CD4-positive, CD25-positive, alpha-beta regulatory T cell (primary cell): ENCODE measurements around the gene ULK4. TPM values are rescaled to one million over a fixed set of nuclear protein-coding genes. Genes with fewer than 3 reads are reported as not detected.
A peak's percentile ranks its signal among the peaks of the same experiment; 100 is the strongest.

Experiments used
- ATAC-seq, 2 donors: fragments of 150-1000 bp; cut with Tn5 transposase; one replicate each; pipeline ENCODE4 v1.10.0; 2021; ENCODE audit warnings: low read depth in 2 of 2, moderate number of reproducible peaks in 2 of 2, moderate library complexity in 1 of 2
- DNase-seq, 3 donors: peaks; one replicate each; pipeline versions ENCODE4 v3.0.0 to v3.0.0-alpha.2; 2012 to 2022; ENCODE audit warnings: mixed read lengths in 1 of 3
- H3K27ac ChIP-seq: one replicate; pipeline ENCODE4 v1.7.0; 2013; ENCODE audit warnings: mild to moderate bottlenecking, low read length; ENCODE audit not compliant: insufficient read depth, poor library complexity, severe bottlenecking
- H3K27me3 ChIP-seq: one replicate; pipeline ENCODE4 v1.7.0; 2013; ENCODE audit warnings: low read length; ENCODE audit not compliant: control insufficient read depth, insufficient read depth
- H3K36me3 ChIP-seq: one replicate; pipeline ENCODE4 v1.7.0; 2013; ENCODE audit warnings: mild to moderate bottlenecking, low read length, moderate library complexity; ENCODE audit not compliant: control insufficient read depth, insufficient read depth
- H3K4me1 ChIP-seq: 2 replicates; pipeline ENCODE4 v1.7.0; 2013; ENCODE audit warnings: mild to moderate bottlenecking, low read length; ENCODE audit not compliant: insufficient read depth, control insufficient read depth, poor library complexity, severe bottlenecking
- H3K4me3 ChIP-seq: one replicate; pipeline ENCODE4 v1.7.0; 2013; ENCODE audit warnings: low read depth, mild to moderate bottlenecking, low read length, moderate library complexity
- H3K9me3 ChIP-seq, 2 experiments: 1 replicate in 1 of 2; 2 replicates in 1 of 2; pipeline ENCODE4 v1.7.0; 2013; ENCODE audit warnings: low read length in 2 of 2, mild to moderate bottlenecking in 1 of 2, moderate library complexity in 1 of 2; ENCODE audit not compliant: control insufficient read depth in 2 of 2
- H3K27ac Mint-ChIP-seq, 3 donors: one replicate each; pipeline ENCODE4 v1.8.0; 2020 to 2022; ENCODE audit warnings: mild to moderate bottlenecking in 3 of 3, mixed read lengths in 3 of 3, moderate library complexity in 2 of 3
- H3K27me3 Mint-ChIP-seq: one replicate; pipeline ENCODE4 v1.8.0; 2022; ENCODE audit warnings: mild to moderate bottlenecking, mixed read lengths
- H3K36me3 Mint-ChIP-seq: one replicate; pipeline ENCODE4 v1.8.0; 2020; ENCODE audit warnings: mixed read lengths
- H3K4me1 Mint-ChIP-seq, 4 donors: one replicate each; pipeline ENCODE4 v1.8.0; 2020 to 2022; ENCODE audit warnings: mixed read lengths in 4 of 4, mild to moderate bottlenecking in 1 of 4
- H3K4me3 Mint-ChIP-seq, 4 donors: one replicate each; pipeline ENCODE4 v1.8.0; 2020 to 2022; ENCODE audit warnings: mild to moderate bottlenecking in 4 of 4, mixed read lengths in 4 of 4, moderate library complexity in 3 of 4
- H3K9me3 Mint-ChIP-seq, 7 donors: one replicate each; pipeline ENCODE4 v1.8.0; 2020 to 2022; ENCODE audit warnings: mixed read lengths in 7 of 7, mild to moderate bottlenecking in 3 of 7, moderate library complexity in 2 of 7
- polyA plus RNA-seq, 4 donors: library from polyadenylated mRNA; unstranded; fragments of 300-500 nt; fragmentation: Illumina TruSeq; gene quantifications; one replicate each; pipeline ENCODE4 v1.2.3, GENCODE V29; 2021
- total RNA-seq: library from RNA; stranded (reverse); gene quantifications from one replicate; pipeline ENCODE4 v1.2.3, GENCODE V29; 2022

ULK4 gene
- total and polyA plus RNA-seq, 5 donors from 2014 or later: 9.3 to 27.2 (median 11.1) TPM

DNA sequence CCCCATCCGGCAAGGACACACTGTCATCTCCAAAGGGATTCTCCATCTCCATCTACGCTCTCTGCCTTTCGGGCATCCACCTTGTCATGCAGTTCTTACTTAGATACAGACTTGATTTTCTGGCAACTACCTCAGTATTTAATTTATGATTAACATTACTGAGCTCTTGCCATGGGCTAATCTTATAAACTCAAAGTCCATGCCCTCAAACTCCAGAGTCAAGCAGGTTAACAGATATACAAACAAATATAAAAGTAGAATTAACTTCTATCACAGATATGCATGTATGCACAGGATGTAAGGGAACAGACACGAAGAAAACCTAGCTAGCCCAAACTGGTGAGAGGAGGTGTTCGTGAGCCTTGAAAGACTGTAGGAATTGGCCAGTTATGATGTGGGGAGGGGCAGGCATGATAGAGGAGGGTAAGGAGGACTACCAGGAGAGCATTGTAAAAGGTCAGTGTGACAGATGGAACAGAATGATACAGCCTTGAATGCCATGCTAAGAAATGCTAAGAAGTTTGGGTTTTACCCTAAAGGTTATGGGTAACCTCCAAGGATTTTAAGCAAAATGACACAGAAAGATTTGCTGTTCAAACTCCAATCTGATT, 334.3 kb downstream of the ULK4 start:
- Mint-ChIP-seq H3K27ac (no peak overlapping the region), H3K9me3 (no peaks in the 10 kb centered on the region), H3K4me1 (no peaks in the 10 kb centered on the region), H3K36me3 (peaks cover 3% of the 10 kb centered on the region), H3K27me3 (no peaks in the 10 kb centered on the region), H3K4me3 (no peak overlapping the region)
- Histone ChIP-seq H3K4me1 (no peaks in the 10 kb centered on the region), H3K4me3 (no peak overlapping the region), H3K36me3 (no peaks in the 10 kb centered on the region), H3K9me3 (no peaks in the 10 kb centered on the region), H3K27me3 (no peaks in the 10 kb centered on the region), H3K27ac (no peak overlapping the region)
- ATAC-seq (no peak), DNase-seq (no peak)

DNA sequence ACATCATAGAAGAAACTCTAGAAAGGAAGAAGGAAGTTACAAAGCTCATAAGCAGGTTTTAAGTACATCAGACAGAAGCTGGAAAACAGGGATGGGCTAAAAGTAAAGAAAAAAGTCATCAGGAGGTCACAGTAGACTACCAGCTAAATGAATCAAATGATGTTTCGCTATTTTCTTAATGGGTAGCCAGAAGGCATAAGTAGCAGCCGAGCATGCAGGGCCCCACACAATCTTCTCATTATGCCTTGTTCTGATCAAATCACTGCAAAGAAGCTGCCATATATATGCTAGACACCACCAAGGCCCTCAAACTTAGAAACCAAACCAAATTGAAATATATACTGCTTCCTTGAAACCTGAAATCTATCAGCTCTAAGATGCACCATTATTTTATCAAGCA, 349.1 kb downstream of the ULK4 start:
- H3K27ac Mint-ChIP-seq: no peak overlapping the region
- no peak overlapping the region for H3K4me3 Mint-ChIP-seq

DNA sequence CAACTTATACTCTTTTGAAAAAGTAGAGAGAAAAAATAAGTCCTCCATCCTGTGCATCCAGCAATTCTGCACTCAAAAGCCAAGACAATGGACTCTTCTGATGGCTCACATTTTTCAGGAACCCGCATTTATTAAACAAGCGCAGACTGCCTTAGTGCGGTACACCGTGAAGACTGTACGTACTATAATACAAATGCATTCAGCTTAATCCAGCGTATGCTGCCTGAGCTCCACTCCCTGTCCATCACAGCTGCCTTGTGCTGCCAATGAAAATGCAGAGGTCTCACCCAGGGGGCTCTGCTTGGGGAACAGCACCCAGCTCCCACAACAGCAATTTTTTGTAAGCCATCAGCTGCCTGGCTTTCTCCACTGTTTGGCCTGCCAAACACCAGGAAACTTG, 350.9 kb downstream of the ULK4 start:
- Mint-ChIP-seq H3K27me3 (no peaks in the 10 kb centered on the region), H3K4me3 (no peak overlapping the region), H3K36me3 (no peaks in the 10 kb centered on the region), H3K27ac (no peak overlapping the region), H3K4me1 (no peaks in the 10 kb centered on the region), H3K9me3 (peaks cover 0 to 2% (median 0%) of the 10 kb centered on the region in 7 donors)
- no peak overlapping the region for H3K27ac ChIP-seq
- H3K36me3 ChIP-seq: no peaks in the 10 kb centered on the region
- H3K27me3 ChIP-seq: no peaks in the 10 kb centered on the region
- no peaks in the 10 kb centered on the region for H3K9me3 ChIP-seq
- no peak overlapping the region for H3K4me3 ChIP-seq
- no peaks in the 10 kb centered on the region for H3K4me1 ChIP-seq
- DNase-seq (no peak), ATAC-seq (no peak)

More for the DNA sequence above, 349.1 kb downstream of the ULK4 start:
- ATAC-seq (no peak), DNase-seq (no peak)
- Histone ChIP-seq H3K9me3 (no peaks in the 10 kb centered on the region), H3K27me3 (no peaks in the 10 kb centered on the region), H3K4me1 (no peaks in the 10 kb centered on the region), H3K4me3 (no peak overlapping the region), H3K36me3 (no peaks in the 10 kb centered on the region), H3K27ac (no peak overlapping the region)
- H3K36me3 Mint-ChIP-seq: no peaks in the 10 kb centered on the region
- H3K27me3 Mint-ChIP-seq: no peaks in the 10 kb centered on the region
- H3K4me1 Mint-ChIP-seq: no peaks in the 10 kb centered on the region
- peaks cover 0 to 4% (median 0%) of the 10 kb centered on the region in 7 donors for H3K9me3 Mint-ChIP-seq

DNA sequence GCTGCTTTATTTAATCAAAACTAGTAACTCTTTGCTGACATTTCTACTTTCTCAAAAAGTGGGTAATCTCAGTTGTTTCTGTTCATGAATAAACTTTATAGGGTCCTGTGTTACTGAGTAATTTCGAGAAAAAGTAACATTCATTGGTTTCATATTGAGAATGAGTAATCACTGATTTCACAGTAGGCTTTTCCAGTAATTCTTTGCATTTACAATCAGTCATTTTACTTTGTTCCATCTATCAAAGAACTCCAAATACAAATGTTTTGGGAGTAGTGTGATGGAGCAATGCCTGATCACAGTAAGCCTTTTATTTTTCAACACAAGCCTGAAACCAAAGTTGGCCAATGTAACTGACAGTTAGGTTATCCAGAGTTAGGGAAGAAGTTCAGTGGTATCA, 353.6 kb downstream of the ULK4 start:
- DNase-seq (peak in 1 of 3 donors; percentile 4), ATAC-seq (no peak)
- H3K9me3 Mint-ChIP-seq: peaks cover 0 to 2% (median 0%) of the 10 kb centered on the region in 7 donors
- no peaks in the 10 kb centered on the region for H3K4me1 Mint-ChIP-seq
- H3K4me1 ChIP-seq: no peaks in the 10 kb centered on the region
- H3K36me3 ChIP-seq: no peaks in the 10 kb centered on the region
- no peak overlapping the region for H3K27ac ChIP-seq
- H3K27me3 Mint-ChIP-seq: no peaks in the 10 kb centered on the region
- no peaks in the 10 kb centered on the region for H3K27me3 ChIP-seq
- H3K27ac Mint-ChIP-seq: no peak overlapping the region
- no peak overlapping the region for H3K4me3 Mint-ChIP-seq
- H3K4me3 ChIP-seq: no peak overlapping the region
- H3K36me3 Mint-ChIP-seq: no peaks in the 10 kb centered on the region
- no peaks in the 10 kb centered on the region for H3K9me3 ChIP-seq

DNA sequence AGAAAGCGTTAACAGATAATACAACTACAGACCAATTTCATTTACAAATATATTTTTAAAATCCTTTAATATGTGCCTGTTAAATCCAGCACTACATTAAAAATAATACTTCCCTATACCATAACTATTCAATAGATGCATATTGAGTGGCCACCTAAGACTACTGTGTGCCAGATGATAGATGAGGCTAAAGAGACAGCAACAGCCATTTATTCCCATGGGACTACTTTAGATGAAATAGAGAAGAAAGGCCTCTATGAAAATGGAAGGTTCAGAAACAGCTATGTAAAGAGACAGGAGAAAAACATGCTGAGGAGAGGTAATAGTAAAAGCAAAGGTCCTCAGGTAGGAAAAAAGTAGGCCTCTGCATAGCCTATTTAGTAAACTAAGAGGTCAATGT, 358.1 kb downstream of the ULK4 start:
- Histone ChIP-seq H3K27me3 (no peaks in the 10 kb centered on the region), H3K4me1 (no peaks in the 10 kb centered on the region), H3K9me3 (no peaks in the 10 kb centered on the region), H3K36me3 (no peaks in the 10 kb centered on the region), H3K4me3 (no peak overlapping the region), H3K27ac (no peak overlapping the region)
- Mint-ChIP-seq H3K4me3 (no peak overlapping the region), H3K36me3 (no peaks in the 10 kb centered on the region), H3K27me3 (no peaks in the 10 kb centered on the region), H3K9me3 (peaks cover 0 to 1% (median 0%) of the 10 kb centered on the region in 7 donors), H3K4me1 (no peaks in the 10 kb centered on the region), H3K27ac (no peak overlapping the region)
- ATAC-seq (no peak), DNase-seq (no peak)

DNA sequence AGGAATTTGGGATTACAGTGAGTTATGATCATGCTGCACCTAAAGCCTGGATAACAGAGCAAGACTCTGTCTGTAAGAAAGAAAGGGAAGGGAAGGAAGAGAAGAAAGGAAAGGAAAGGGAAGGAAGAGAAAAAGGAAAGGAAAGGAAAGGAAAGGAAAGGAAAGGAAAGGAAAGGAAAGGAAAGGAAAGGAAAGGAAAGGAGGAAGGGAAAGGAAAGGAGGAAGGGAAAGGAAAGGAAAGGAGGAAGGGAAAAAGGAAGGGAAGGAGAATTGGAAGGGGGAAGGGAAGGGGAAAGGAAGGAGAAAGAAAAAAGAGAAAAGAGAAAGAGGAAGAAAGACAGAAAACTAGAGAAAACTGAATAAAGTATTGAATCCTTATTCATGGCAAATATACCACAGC, 359.8 kb downstream of the ULK4 start:
- peaks cover 0 to 1% (median 0%) of the 10 kb centered on the region in 7 donors for H3K9me3 Mint-ChIP-seq
- Histone ChIP-seq H3K27ac (no peak overlapping the region), H3K9me3 (no peaks in the 10 kb centered on the region), H3K4me1 (no peaks in the 10 kb centered on the region), H3K27me3 (no peaks in the 10 kb centered on the region), H3K4me3 (no peak overlapping the region), H3K36me3 (no peaks in the 10 kb centered on the region)
- peaks cover 3% of the 10 kb centered on the region for H3K36me3 Mint-ChIP-seq
- no peak for ATAC-seq
- H3K4me1 Mint-ChIP-seq: no peaks in the 10 kb centered on the region
- H3K4me3 Mint-ChIP-seq: no peak overlapping the region
- DNase-seq: no peak
- no peaks in the 10 kb centered on the region for H3K27me3 Mint-ChIP-seq
- H3K27ac Mint-ChIP-seq: no peak overlapping the region

DNA sequence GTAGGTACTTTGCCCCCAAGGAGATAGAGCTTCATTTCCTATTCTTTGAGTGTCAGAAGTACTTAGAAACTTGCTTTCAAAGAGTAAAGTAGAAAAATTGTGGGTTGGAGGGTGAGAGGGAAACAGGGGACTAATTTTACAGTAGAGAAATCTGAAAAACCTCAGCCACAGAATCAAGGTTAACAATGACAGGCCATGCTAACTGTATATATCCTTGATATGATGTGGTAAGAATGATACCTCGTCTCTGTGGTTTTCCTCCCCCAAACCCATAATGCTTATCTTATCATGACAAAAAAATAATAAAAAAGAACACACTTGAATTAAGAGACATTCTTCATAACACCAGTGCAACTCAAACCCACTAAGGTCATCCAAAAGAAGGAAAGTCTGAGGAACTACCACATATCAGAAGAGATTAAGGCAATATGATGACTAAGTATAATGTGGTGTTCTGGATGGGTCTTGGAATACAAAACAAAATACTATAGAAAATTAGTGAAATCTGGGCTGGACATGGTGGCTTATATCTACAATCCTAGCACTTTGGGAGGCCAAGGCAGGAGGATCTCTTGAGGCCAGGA, 360.4 kb downstream of the ULK4 start:
- H3K9me3 Mint-ChIP-seq: peaks cover 0 to 1% (median 0%) of the 10 kb centered on the region in 7 donors
- H3K27ac ChIP-seq: no peak overlapping the region
- H3K27me3 Mint-ChIP-seq: no peaks in the 10 kb centered on the region

DNA sequence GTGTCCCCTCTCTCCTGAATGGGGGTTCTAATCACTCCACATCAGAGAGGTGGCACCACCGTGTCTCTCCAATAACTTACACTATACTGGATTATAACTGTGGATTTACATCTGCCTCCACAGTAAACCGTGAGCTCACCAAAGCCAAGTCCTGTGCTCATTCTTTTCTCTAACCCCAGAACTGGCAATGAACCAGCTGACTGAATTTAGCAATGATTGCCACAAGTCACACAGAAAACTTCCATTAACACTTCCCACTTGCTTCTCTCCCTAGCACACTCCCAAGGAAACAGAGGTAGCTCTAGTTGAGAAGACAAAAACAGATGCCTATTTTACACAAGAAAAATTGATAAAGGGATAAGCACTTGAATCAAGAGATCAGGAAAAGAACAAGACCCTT, 361.3 kb downstream of the ULK4 start:
- no peaks in the 10 kb centered on the region for H3K27me3 Mint-ChIP-seq
- peaks cover 0 to 1% (median 0%) of the 10 kb centered on the region in 7 donors for H3K9me3 Mint-ChIP-seq
- no peaks in the 10 kb centered on the region for H3K36me3 ChIP-seq
- no peak for DNase-seq
- H3K27ac Mint-ChIP-seq: no peak overlapping the region
- H3K4me3 Mint-ChIP-seq: no peak overlapping the region
- peaks cover 0 to 3% (median 0%) of the 10 kb centered on the region in 4 donors for H3K4me1 Mint-ChIP-seq
- H3K4me3 ChIP-seq: no peak overlapping the region
- no peak overlapping the region for H3K27ac ChIP-seq
- ATAC-seq: no peak
- no peaks in the 10 kb centered on the region for H3K27me3 ChIP-seq
- H3K4me1 ChIP-seq: no peaks in the 10 kb centered on the region
- H3K9me3 ChIP-seq: no peaks in the 10 kb centered on the region
- H3K36me3 Mint-ChIP-seq: peaks cover 8% of the 10 kb centered on the region

More for the DNA sequence above, 360.4 kb downstream of the ULK4 start:
- Histone ChIP-seq H3K4me3 (no peak overlapping the region), H3K4me1 (no peaks in the 10 kb centered on the region), H3K27me3 (no peaks in the 10 kb centered on the region), H3K36me3 (no peaks in the 10 kb centered on the region), H3K9me3 (no peaks in the 10 kb centered on the region)
- ATAC-seq (no peak), DNase-seq (peak in 1 of 3 donors; percentile 2)
- Mint-ChIP-seq H3K4me1 (peaks cover 0 to under 1% (median 0%) of the 10 kb centered on the region in 4 donors), H3K4me3 (no peak overlapping the region), H3K36me3 (peaks cover 4% of the 10 kb centered on the region), H3K27ac (no peak overlapping the region)
